ENCODE results near the gene AFAP1.

AFAP1 gene

GRCh38 chr4:7890635-7891393, 48.8 kb downstream of the AFAP1 start:
- DNase-seq, result no peak

GRCh38 chr4:7887436-7887835, 52.2 kb downstream of the AFAP1 start:
- DNase-seq, result no peak

GRCh38 chr4:7886007-7886973, 53.4 kb downstream of the AFAP1 start:
- no peak for DNase-seq

- DNase-seq, result no peak
Measured at GRCh38 chr4:7885216-7886006, 54.2 kb downstream of the AFAP1 start.

- DNase-seq, result no peak
Measured at GRCh38 chr4:7880683-7881082, 59.0 kb downstream of the AFAP1 start.

GRCh38 chr4:7879127-7879526, 60.5 kb downstream of the AFAP1 start:
- DNase-seq, result no peak

DNA sequence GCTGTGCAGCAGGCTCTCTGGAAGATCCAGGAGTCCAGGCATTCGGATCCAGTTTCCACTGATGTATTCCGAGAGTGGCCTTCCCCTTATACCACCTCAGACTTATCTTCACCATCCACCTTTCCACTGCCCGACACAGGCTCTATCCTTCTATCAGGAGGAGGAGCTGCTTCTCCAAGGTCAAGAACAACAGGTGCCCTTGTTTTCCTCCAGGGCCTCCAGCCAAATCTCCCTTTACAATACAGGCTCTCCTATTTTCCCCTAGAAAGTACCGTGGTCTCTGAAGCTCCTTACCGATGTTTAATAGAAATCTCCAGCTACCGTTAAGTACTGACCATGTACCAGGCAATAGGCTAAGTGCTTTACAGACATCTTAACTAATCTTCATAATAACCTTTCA, 61.3 kb downstream of the AFAP1 start:
- no peak for DNase-seq

DNA sequence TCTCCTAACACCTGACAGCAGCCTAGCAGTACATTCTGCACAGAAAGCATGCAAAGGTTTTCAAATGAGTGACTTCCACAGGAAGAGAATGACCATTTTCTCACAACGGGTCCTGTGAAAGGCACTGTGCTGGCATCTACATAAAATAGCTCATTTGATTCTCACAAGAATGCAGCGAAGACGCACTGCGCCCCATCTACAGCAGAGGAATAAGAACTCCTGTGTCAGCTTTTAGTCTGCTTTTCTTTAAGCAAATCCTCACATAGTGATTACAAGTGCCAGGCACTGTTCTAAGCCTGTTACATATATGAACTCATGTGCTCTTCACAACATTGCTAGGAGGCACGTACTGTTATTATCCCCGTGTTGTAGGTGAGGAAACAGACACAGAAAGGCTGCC, 62.5 kb downstream of the AFAP1 start:
- DNase-seq, result no peak

- peak; percentile 63 to 64 for DNase-seq
Measured at GRCh38 chr4:7876201-7876875, 63.3 kb downstream of the AFAP1 start.

- no peak for DNase-seq
Measured at GRCh38 chr4:7874838-7875237, 64.8 kb downstream of the AFAP1 start.

DNA sequence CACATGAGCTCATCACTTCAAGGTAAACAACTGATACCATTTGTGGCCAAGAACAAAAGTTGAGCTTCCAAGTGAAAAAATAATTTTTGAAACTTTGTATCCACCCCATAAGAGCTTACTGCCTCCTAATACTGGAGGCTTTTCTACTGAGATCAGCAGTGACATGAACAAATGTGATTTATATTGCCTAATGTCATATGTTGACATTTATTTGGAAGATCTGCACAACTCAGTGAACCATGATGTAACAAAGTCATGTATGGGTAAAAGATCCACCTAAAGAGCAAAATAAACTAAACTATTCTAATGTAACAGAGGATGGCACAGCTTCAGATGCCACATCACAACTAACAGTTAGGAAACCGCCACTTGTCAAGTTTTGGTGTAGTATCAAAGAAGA, 65.8 kb downstream of the AFAP1 start:
- no peak for DNase-seq

DNA sequence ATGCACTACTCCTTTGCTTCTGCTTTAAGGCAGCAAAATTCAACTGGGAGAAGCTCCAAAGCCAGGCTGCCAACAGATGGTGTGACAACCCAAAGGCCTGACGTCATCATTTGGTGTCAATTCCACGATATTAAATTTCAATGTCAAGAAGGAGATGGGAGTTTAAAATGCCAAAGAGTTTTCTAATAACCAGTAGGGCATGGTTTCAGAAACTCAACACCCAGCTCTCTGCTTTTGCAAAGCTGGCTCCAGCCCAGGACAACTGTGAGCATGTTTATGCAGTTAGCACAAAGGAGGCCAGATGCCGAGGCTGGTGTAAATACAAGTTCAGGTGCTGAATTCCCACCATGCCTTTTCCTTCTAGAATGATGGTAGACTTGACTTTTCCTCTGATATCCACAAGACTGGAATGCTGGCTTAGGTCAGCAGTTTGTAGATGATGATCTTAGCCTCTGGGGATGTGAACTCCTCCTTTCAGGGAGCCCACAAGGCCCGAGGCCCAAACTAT, 67.3 kb downstream of the AFAP1 start:
- DNase-seq, result no peak

DNA sequence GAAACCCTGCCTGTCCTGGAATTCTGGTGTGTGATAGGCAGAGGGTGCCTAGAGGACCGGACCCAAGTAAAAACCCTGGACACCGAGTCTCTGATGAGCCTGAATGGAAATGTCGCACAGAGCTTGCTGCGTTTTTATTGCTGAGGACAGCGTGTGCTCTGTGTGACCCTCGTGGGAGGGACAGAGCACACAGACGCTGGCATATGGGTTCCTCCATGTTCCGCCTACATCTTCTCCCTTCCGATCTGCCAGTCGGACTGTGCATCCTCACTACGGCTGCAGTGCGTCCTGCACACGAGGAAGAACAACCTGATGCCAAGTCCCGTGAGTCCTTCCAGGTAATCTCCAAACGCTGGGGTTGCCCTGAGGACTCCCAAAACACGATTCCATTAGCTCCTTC, 68.3 kb downstream of the AFAP1 start:
- DNase-seq, result no peak

GRCh38 chr4:7868892-7869471, 70.7 kb downstream of the AFAP1 start:
- no peak for DNase-seq

DNA sequence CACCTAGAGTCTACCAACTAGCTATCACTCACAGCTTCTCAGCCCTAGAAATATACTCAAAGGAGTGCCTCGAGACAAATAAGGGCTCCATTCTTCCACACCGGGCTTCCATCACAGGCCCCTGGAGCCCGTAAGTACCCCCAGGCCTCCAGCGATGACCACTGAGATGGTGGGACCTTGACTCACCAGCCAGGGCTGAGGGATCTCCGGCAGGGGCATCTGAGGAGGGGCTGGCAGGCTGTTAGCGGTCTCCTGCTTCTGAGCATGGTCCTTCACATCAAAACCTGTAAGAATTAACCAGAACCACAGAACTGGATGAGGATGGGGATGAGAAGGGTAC, 71.3 kb downstream of the AFAP1 start:
- no peak for DNase-seq

DNA sequence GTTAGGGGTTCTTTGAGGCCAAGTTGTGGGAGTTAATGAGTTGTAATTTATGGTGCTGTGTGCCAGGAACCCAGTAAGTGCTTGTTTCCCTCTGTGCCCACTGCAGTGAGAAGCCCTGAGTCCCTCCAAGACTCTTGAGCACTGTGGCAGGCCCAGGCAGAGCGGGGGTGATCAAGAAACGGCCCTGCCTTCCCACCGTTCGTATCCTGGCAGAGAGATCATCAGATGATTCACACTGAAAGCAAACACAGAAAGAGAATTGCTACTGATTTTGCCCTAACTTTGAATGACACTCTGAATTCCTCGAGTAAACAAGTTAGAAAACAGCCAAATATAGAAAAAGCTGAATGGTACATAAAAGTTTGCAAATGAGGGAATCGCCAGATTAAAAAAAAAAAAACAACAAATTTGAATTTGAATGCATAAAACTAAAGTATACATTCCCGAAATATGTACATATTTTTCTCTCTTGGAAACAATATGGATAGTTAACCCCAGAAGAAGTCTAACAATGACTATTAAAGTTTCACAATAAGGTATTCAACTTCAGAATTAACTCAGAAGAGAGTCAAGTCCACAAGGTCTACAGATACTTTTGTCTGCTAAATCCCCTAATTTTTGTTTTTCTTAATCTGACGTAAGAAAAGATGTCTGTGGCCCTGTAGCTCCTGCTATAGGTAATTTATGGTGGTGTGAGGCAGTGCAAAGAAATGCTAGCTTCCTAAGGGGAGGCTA, 71.8 kb downstream of the AFAP1 start:
- DNase-seq, result no peak

DNA sequence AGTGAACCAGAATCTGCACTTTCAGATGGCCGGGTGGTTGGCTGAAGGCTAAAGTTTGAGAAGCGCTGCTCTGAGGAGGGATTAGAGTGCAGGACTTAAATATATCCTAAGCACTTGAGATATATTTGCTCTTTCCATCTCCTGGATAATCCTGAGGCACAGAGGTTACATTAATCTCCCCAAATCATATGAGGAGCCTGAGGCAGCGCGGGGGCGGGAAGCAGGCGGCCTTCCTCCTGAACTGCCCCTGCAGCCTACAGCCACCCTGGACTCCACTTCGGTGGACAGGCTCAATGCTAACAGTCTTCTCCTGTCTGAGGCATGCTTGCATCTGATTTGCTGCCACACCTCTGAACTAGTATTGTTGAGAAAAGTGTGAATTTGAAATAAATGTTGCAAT, 72.5 kb downstream of the AFAP1 start:
- no peak for DNase-seq

DNA sequence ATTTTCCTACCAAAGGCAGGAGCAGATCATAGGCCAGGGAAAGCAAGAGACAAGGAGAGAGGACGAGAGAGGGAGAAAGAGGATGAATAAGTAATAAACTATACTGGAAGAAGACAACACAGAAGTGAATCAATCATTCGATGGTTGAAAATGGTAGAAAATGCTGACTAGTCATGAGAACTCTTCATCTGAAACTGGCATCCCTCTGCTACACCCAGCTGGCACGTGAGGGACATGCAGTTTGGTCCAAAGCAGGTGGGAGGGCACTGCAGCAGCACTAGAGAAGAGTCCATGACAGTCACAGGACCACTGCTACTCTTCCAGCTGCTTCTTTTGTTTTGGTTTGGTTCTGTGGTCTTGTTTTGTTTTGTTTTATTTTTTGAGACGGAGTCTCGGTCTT, 74.1 kb downstream of the AFAP1 start:
- no peak for DNase-seq

DNA sequence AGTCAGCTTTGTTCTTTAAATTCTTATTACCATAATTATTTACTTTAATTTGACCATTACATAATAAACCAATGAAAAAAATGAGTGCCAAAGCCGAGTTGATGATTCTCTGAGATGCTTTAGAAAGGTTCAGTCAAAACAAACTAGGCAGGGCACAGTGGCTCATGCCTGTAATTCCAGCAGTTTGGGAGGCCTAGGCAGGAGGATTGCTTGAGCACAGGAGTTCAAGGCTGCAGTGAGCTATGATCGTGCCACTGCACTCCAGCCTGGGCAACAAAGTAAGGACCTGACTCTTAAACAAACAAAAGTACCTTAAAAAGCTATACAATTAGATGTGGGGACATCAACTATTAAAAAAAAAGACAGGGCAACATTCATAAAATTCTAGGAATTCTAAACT, 75.0 kb downstream of the AFAP1 start:
- DNase-seq, result no peak

DNA sequence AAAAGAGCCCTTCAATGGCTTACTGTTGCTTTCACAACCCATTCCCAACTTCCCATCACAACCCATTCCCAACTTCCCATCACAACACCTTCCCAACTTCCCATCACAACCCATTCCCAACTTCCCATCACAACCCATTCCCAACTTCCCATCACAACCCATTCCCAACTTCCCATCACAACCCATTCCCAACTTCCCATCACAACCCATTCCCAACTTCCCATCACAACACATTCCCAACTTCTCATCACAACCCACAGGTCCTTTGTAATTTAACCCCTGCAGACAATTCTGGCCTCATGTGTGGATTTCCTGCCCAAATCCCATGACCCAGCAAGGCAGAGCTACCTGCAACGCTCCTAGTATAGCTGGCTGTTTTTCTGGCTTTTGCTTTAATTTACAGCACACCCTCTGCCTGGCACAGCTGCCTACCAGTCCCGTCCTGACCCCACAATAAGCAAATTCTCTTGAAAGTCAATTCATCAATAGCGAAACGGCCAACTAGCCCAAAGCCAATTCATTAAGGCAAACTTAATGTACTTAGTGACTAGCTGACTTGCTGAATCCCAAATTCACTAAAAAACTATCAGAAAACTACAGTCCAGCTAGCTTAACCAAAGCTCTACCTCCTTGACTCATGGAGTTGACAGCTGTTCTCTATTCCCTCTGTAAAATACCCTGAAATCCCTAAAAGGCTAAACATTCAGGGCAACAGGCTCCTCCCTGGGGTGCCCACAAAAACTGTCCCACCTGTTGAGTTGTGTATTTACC, 75.6 kb downstream of the AFAP1 start:
- DNase-seq, result no peak
